K562 (cell line): Measurements from ENCODE around the gene ANKRD24. TPM values are rescaled to one million over a fixed set of nuclear protein-coding genes. Genes with fewer than 3 reads are reported as not detected.

Experiments used
- BACH1 ChIP-seq: fragments of 200-800 bp; sonication (Bioruptor generic); IDR thresholded peaks from 2 replicates; pipeline ENCODE4 v1.6.1; 2016; ENCODE audit warnings: missing genetic modification characterization, missing compliant biosample characterization
- E2F6 ChIP-seq, 2 experiments: IDR thresholded peaks; 2 replicates each; pipeline ENCODE4 v1.6.1; 2011; ENCODE audit warnings: borderline replicate concordance in 1 of 2, control low read depth in 1 of 2, low read depth in 1 of 2, low read length in 1 of 2, mild to moderate bottlenecking in 1 of 2, mixed read lengths in 1 of 2, moderate library complexity in 1 of 2; ENCODE audit not compliant: insufficient read depth in 1 of 2, insufficient read length in 1 of 2, poor library complexity in 1 of 2, severe bottlenecking in 1 of 2; ENCODE audit errors: extremely low read depth in 1 of 2
- HMBOX1 ChIP-seq: sonication (generic); IDR thresholded peaks from 2 replicates; pipeline ENCODE4 v1.6.1; 2016
- HNRNPLL ChIP-seq: fragments of 200-400 bp; formaldehyde crosslinking; IDR thresholded peaks from 2 replicates; pipeline ENCODE4 v1.6.1; 2017; ENCODE audit warnings: low read length, low read depth, mild to moderate bottlenecking; ENCODE audit not compliant: poor library complexity, severe bottlenecking
- HNRNPUL1 ChIP-seq: fragments of 200-400 bp; formaldehyde crosslinking; IDR thresholded peaks from 2 replicates; pipeline ENCODE4 v1.6.1; 2017; ENCODE audit warnings: low read length
- ID3 ChIP-seq, 2 experiments: fragments of 250-450 bp in 1 of 2; fragments of 450-650 bp in 1 of 2; sonication (Bioruptor Pico) in 1 of 2; IDR thresholded peaks; 2 replicates each; pipeline versions ENCODE4 v1.6.1 to v1.8.0; 2016 to 2021; ENCODE audit warnings: mild to moderate bottlenecking in 2 of 2, moderate library complexity in 2 of 2, missing compliant biosample characterization in 1 of 2, missing genetic modification characterization in 1 of 2
- MYNN ChIP-seq, 2 experiments: sonication (generic); formaldehyde crosslinking in 1 of 2; IDR thresholded peaks; 2 replicates each; pipeline versions ENCODE4 v1.5.0 to v1.6.1; 2016 to 2020; ENCODE audit warnings: antibody characterized with exemption in 1 of 2, missing genetic modification reagents in 1 of 2
- RBM25 ChIP-seq: fragments of 200-400 bp; formaldehyde crosslinking; IDR thresholded peaks from 2 replicates; pipeline ENCODE4 v1.6.1; 2018; ENCODE audit warnings: low read length, low read depth, moderate library complexity; ENCODE audit not compliant: severe bottlenecking
- SIRT6 ChIP-seq: IDR thresholded peaks from one replicate; pipeline ENCODE4 v1.6.1; 2012; ENCODE audit warnings: low read depth, mild to moderate bottlenecking, control low read depth, inconsistent platforms, low read length, moderate library complexity
- TAF15 ChIP-seq: fragments of 200-400 bp; formaldehyde crosslinking; IDR thresholded peaks from 2 replicates; pipeline ENCODE4 v1.6.1; 2017; ENCODE audit warnings: mild to moderate bottlenecking, low read depth, low read length, moderate library complexity
- ZNF445 ChIP-seq: fragments of 250-450 bp; sonication (Bioruptor Pico); IDR thresholded peaks from 2 replicates; pipeline ENCODE4 v1.4.0; 2020; ENCODE audit warnings: low read depth, mild to moderate bottlenecking, moderate library complexity
- polyA plus RNA-seq, 8 experiments: library from polyadenylated mRNA; depleted of rRNA in 4 of 8; stranded (reverse) in 5 of 8; unstranded in 3 of 8; fragments of >200 nt; fragmentation: Nextera tagmentation in 2 of 8; fragmentation: Illumina TruSeq in 1 of 8; extraction: Ambion mirVana in 2 of 8; extraction: Trizol in 1 of 8; gene quantifications; 2 replicates each; pipeline versions ENCODE4 v1.2.1 to v1.2.3, GENCODE V29; 2011 to 2014; ENCODE audit warnings: inconsistent platforms in 1 of 8, missing spikeins in 1 of 8
- total RNA-seq, 7 experiments: library from RNA; depleted of rRNA in 6 of 7; stranded (reverse); fragments of >200 nt in 6 of 7; fragmentation: Illumina TruSeq in 2 of 7; extraction: Trizol in 2 of 7; gene quantifications; 2 replicates each; pipeline versions ENCODE4 v1.2.1 to v1.2.3, GENCODE V29; 2011 to 2021; ENCODE audit warnings: low replicate concordance in 1 of 7
- TF ChIP-seq, protein P1 (sequence below), 2 experiments: fragments of 450-650 bp; IDR thresholded peaks; 2 replicates each; pipeline ENCODE4 v1.6.1; 2016; ENCODE audit warnings: mild to moderate bottlenecking in 2 of 2, borderline replicate concordance in 1 of 2, low read depth in 1 of 2, moderate library complexity in 1 of 2

ANKRD24 gene
- total and polyA plus RNA-seq, 9 of the 15 experiments (the other 6 are each of a cell fraction or from before 2014, with no cell fraction given) = 0.07 to 0.12 (median 0.09) TPM; not detected in 5

DNA sequence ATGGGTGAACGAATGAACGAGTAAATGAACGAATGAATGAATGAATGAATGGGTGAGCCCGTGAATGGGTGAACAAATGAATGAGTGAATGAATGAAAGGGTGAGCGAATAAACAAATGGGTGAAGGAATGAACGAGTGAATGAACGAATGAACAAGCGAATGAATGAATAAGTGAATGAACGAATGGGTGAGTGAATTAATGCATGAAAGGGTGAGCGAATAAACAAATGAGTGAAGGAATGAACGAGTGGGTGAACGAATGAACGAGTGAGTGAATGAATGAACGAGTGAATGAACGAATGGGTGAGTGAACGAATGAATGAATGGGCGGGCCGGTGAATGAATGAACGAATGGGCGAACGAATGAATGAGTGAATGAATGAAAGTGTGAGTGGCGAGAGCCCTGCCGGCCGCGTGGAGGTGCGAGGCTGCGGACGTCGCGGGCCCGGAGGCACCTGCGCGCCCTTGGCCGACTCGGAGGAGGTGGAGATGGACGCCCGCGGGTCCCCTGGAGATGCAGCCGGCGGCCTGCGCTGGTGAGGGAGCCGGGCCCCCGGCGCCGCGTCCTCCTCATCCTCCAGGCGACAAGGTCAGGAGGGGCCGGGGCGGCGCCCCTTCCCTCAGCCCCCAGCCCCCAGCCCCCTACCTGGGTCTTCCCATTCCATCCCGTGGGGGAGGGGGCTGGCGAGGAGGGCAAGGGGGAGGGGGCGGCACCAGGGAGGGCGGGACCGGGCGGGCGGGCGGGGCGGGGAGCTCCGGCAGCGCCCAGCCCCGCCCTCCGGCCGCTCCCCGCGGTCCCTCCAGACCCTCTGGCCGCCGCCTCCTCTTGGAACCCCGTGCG, 15.4 kb downstream of the ANKRD24 start (continued):
- no peak for TF ChIP-seq HMBOX1
- no peak for TF ChIP-seq SIRT6
- TF ChIP-seq TAF15 = no peak
- TF ChIP-seq E2F6 (IDR thresholded peaks at IDR 0.05; ENCODE audit: borderline replicate concordance in 1 of 2, extremely low read depth in 1 of 2, insufficient read depth in 1 of 2, insufficient read length in 1 of 2, low read depth in 1 of 2, low read length in 1 of 2, poor library complexity in 1 of 2, severe bottlenecking in 1 of 2) = peak; percentile 75 to 95
- no peak for TF ChIP-seq ID3 (CRISPR knock-in tag; IDR thresholded peaks at IDR 0.05)
- TF ChIP-seq ID3 (tag; IDR thresholded peaks at IDR 0.05) = no peak
- TF ChIP-seq ZNF445 (CRISPR knock-in tag) = no peak
- TF ChIP-seq, protein P1, sequence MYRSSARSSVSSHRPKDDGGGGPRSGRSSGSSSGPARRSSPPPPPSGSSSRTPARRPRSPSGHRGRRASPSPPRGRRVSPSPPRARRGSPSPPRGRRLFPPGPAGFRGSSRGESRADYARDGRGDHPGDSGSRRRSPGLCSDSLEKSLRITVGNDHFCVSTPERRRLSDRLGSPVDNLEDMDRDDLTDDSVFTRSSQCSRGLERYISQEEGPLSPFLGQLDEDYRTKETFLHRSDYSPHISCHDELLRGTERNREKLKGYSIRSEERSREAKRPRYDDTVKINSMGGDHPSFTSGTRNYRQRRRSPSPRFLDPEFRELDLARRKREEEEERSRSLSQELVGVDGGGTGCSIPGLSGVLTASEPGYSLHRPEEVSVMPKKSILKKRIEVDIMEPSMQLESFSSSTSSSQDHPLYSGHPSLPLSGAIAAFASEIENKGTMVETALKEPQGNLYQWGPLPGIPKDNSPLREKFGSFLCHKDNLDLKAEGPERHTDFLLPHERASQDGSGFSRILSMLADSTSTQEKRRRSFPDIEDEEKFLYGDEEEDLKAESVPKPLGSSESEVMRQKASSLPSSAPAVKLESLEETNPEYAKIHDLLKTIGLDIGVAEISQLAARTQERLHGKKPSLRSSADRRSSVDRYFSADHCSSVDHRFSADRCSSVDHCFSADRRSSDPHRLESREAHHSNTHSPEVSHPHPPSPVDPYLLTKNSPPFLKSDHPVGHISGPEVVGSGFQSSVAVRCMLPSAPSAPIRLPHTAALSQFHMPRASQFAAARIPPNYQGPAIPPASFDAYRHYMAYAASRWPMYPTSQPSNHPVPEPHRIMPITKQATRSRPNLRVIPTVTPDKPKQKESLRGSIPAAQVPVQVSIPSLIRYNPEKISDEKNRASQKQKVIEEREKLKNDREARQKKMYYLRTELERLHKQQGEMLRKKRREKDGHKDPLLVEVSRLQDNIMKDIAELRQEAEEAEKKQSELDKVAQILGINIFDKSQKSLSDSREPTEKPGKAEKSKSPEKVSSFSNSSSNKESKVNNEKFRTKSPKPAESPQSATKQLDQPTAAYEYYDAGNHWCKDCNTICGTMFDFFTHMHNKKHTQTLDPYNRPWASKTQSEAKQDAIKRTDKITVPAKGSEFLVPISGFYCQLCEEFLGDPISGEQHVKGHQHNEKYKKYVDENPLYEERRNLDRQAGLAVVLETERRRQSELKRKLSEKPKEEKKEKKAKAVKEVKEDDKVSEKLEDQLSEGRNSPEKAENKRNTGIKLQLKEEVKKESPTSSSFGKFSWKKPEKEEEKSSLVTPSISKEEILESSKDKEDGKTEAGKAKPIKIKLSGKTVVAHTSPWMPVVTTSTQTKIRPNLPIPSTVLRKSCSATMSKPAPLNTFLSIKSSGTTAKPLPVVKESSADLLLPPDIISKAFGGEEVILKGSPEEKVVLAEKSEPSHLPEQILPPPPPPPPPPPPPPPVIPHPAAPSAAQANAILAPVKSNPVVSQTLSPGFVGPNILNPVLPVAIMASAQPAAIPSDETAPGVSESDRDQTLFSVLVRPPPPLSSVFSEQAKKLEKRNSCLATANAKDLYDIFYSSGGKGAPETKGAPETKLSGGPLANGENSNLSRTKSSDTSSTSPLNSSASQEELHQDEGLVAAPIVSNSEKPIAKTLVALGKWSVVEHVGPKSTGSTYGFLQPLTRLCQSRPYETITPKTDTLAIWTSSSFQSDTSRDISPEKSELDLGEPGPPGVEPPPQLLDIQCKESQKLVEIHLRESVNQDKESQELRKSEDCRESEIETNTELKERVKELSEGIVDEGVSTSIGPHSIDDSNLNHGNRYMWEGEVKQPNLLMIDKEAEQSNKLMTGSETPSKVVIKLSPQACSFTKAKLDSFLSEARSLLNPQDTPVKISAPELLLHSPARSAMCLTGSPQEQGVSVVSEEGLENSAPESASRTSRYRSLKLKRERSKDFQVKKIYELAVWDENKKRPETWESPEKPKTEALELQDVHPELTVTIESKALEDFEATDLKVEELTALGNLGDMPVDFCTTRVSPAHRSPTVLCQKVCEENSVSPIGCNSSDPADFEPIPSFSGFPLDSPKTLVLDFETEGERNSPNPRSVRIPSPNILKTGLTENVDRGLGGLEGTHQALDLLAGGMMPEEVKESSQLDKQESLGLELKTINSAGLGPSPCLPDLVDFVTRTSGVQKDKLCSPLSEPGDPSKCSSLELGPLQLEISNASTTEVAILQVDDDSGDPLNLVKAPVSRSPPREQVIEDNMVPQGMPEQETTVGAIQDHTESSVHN (IDR thresholded peaks at IDR 0.05; ENCODE audit: borderline replicate concordance in 1 of 2, low read depth in 1 of 2) = peak in 1 of 2 experiments; percentile 84; a peak in 2 of 4 replicates
- TF ChIP-seq MYNN (IDR thresholded peaks at IDR 0.05) = no peak
- TF ChIP-seq MYNN (CRISPR knock-in tag; IDR thresholded peaks at IDR 0.05) = no peak
- TF ChIP-seq RBM25 = no peak
- no peak for TF ChIP-seq BACH1 (tag)
- TF ChIP-seq HNRNPUL1 = no peak
- TF ChIP-seq HNRNPLL = no peak
